ENCODE results near the gene KMT2C. TPM values are rescaled to one million over a fixed set of nuclear protein-coding genes. Genes with fewer than 3 reads are reported as not detected.

Gene KMT2C
- total RNA-seq, 4 donors from 2014 or later = 59.0 to 73.9 (median 69.5) TPM

DNA sequence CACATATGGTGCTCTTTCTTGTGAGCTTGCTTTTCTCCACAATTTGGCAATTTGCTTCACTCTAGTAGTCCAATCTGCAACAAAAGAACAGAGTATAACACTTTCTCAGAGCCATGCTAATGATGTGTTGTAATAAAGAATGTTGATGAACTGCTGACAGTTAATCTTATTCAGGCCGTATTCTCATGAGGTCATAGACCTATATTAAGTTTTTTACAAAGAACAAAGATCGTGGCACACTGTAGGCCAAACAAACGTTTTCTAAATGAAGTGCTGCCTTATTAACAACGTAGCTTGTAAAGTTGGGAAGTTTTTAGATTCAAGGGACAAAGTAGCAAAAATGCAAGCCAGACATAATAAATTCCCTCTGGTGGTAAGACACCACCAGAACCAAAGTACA, 250.2 kb downstream of the KMT2C start:
- Histone ChIP-seq H3K4me1 (peaks cover 0 to 5% (median 0%) of the 10 kb centered on the region in 4 donors), H3K27ac (replicated peaks in 1 of 4) (peak overlapping the region in 1 of 4 donors; percentile 8), H3K27me3 (no peaks in the 10 kb centered on the region), H3K9me3 (no peaks in the 10 kb centered on the region), H3K4me3 (no peak overlapping the region), H3K36me3 (peaks cover 20 to 80% (median 50%) of the 10 kb centered on the region in 4 donors)
- no peak for DNase-seq (ENCODE audit: extremely low spot score)
- WGBS = 61% methylated on average over 4 of the region's 4 CpGs
- TF ChIP-seq EP300 (IDR thresholded peaks at IDR 0.05) (no peak), POLR2A (IDR thresholded peaks at IDR 0.05; ENCODE audit: low read depth) (no peak), POLR2AphosphoS5 (IDR thresholded peaks at IDR 0.05) (no peak)
- TF ChIP-seq, protein P1, sequence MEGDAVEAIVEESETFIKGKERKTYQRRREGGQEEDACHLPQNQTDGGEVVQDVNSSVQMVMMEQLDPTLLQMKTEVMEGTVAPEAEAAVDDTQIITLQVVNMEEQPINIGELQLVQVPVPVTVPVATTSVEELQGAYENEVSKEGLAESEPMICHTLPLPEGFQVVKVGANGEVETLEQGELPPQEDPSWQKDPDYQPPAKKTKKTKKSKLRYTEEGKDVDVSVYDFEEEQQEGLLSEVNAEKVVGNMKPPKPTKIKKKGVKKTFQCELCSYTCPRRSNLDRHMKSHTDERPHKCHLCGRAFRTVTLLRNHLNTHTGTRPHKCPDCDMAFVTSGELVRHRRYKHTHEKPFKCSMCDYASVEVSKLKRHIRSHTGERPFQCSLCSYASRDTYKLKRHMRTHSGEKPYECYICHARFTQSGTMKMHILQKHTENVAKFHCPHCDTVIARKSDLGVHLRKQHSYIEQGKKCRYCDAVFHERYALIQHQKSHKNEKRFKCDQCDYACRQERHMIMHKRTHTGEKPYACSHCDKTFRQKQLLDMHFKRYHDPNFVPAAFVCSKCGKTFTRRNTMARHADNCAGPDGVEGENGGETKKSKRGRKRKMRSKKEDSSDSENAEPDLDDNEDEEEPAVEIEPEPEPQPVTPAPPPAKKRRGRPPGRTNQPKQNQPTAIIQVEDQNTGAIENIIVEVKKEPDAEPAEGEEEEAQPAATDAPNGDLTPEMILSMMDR (IDR thresholded peaks at IDR 0.05) = no peak
- intact Hi-C loops (cut with DNase I) = no loop called here

DNA sequence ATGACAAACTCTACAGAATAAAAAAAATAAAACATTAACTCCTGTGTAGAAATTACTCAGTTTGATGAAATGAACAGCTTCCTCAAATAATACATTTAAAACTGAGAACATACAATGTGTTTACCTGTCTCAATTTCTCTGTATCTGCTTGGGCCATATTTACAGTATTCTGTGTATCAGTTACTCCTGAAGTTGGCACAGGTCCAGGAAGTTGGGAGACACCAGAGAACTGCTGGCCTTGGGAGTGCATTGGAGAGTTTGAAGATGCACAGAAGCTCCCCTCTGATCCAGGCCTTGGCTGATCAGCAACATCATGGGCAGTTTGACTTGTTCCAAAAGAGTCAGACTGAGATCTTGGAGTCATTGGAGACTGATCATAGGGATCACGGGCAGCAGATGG, 255.2 kb downstream of the KMT2C start:
- Histone ChIP-seq H3K27ac (replicated peaks in 1 of 4) (no peak overlapping the region), H3K36me3 (peaks cover 48 to 96% (median 79%) of the 10 kb centered on the region in 4 donors), H3K4me1 (peaks cover 0 to 5% (median 0%) of the 10 kb centered on the region in 4 donors), H3K27me3 (no peaks in the 10 kb centered on the region), H3K4me3 (no peak overlapping the region), H3K9me3 (no peaks in the 10 kb centered on the region)
- DNase-seq (ENCODE audit: extremely low spot score) = no peak
- intact Hi-C loops (cut with DNase I) = no loop called here
- TF ChIP-seq POLR2AphosphoS5 (IDR thresholded peaks at IDR 0.05) (no peak), POLR2A (IDR thresholded peaks at IDR 0.05; ENCODE audit: low read depth) (no peak), EP300 (IDR thresholded peaks at IDR 0.05) (no peak)
- TF ChIP-seq, protein P1 (IDR thresholded peaks at IDR 0.05) = no peak
- WGBS = 100% methylated on average over 1 of the region's 1 CpG

DNA sequence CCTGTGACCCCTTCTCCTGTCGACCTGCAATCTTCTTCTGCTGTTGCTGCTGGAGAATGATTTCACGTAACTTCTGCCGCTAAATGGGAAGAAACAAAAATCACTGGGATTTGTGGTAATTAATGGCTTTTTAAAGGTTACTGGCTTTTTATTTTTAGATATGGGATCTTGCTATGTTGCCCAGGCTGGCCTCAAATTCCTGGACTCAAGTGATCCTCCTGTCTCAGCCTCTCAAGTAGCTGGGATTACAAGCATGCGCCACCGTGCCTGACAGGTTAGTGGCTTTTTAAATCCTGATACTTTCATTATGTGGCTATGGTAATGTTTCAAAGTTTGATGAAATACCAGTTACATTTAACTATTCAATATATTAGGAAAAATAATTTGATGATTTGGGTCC, 255.8 kb downstream of the KMT2C start:
- Histone ChIP-seq H3K27me3 (no peaks in the 10 kb centered on the region), H3K9me3 (no peaks in the 10 kb centered on the region), H3K27ac (replicated peaks in 1 of 4) (no peak overlapping the region), H3K4me1 (peaks cover 0 to 5% (median 0%) of the 10 kb centered on the region in 4 donors), H3K36me3 (peaks cover 50 to 98% (median 84%) of the 10 kb centered on the region in 4 donors), H3K4me3 (no peak overlapping the region)
- intact Hi-C loops (cut with DNase I) = no loop called here
- 99% methylated on average over 5 of the region's 5 CpGs for WGBS
- DNase-seq (ENCODE audit: extremely low spot score) = no peak
- TF ChIP-seq POLR2AphosphoS5 (IDR thresholded peaks at IDR 0.05) = no peak
- TF ChIP-seq, protein P1 (IDR thresholded peaks at IDR 0.05) = no peak
- TF ChIP-seq EP300 (IDR thresholded peaks at IDR 0.05) = no peak
- TF ChIP-seq POLR2A (IDR thresholded peaks at IDR 0.05; ENCODE audit: low read depth) = no peak

DNA sequence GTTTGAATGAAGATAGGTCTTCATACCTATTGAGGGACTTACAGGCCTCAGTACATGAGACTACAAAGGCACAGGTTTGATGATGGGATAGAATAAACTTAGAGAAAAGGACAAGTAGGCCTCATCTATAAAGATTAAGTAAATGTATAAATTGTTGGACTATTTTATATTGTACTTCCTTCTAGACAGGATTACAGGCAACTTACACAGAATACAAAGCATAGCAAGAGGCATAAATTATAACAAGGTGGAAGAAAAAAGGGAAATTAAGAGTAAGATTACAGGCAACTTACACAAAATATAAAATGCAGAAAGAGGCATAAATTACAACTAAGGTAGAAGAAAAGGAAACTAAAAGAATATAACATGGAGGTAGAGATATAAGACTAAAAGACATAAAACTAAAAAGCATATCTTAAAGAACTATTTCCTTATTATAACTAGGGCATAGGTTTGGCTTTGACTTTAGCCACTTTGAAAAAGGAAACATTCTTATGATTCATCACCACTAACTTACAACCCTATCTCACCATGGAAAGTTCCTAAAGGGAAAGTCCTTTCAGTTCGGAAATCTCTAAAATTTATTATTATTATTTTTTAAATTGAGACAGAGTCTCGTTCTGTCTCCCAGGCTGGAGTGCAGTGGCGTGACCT, 257.3 kb downstream of the KMT2C start:
- H3K4me3 ChIP-seq = no peak overlapping the region
- H3K4me1 ChIP-seq = no peaks in the 10 kb centered on the region
- 89% methylated on average over 3 of the region's 3 CpGs for WGBS
- intact Hi-C loops (cut with DNase I) = no loop called here
- H3K9me3 ChIP-seq = no peaks in the 10 kb centered on the region
- no peak for TF ChIP-seq EP300 (IDR thresholded peaks at IDR 0.05)
- no peak for TF ChIP-seq POLR2AphosphoS5 (IDR thresholded peaks at IDR 0.05)
- TF ChIP-seq POLR2A (IDR thresholded peaks at IDR 0.05; ENCODE audit: low read depth) = no peak
- TF ChIP-seq, protein P1 (IDR thresholded peaks at IDR 0.05) = no peak
- H3K27me3 ChIP-seq = no peaks in the 10 kb centered on the region
- no peak overlapping the region for H3K27ac ChIP-seq (replicated peaks in 1 of 4)
- no peak for DNase-seq (ENCODE audit: extremely low spot score)
- H3K36me3 ChIP-seq = peaks cover 50 to 99% (median 85%) of the 10 kb centered on the region in 4 donors

Measured in esophagus muscularis mucosa (tissue), 4 donors.